B cell (primary cell): ENCODE results near the gene RAP1A. TPM values are rescaled to one million over a fixed set of nuclear protein-coding genes. Genes with fewer than 3 reads are reported as not detected.

ENCODE experiments used
- ATAC-seq: fragments of 200-7000 bp; cut with Tn5 transposase; one replicate; pipeline ENCODE4 v1.10.0; 2021; ENCODE audit warnings: low read depth, mild to moderate bottlenecking, moderate number of reproducible peaks, moderate library complexity
- CTCF ChIA-PET: fragments of 350-600 bp; sonication (Branson Sonifier 250); formaldehyde crosslinking; loops from one replicate; lab custom pipeline; 2021; ENCODE audit warnings: antibody characterized with exemption, inconsistent platforms; lab: Charles Lee
- POLR2A ChIA-PET: fragments of 350-600 bp; sonication (Branson Sonifier 250); formaldehyde crosslinking; loops from one replicate; lab custom pipeline; 2021; ENCODE audit warnings: antibody characterized with exemption; lab: Charles Lee
- DNase-seq: peaks from one replicate; pipeline ENCODE4 v3.0.0; 2013
- H2AFZ ChIP-seq: 2 replicates; pipeline ENCODE4 v1.6.1; 2012; ENCODE audit warnings: mild to moderate bottlenecking, low read depth, low read length; ENCODE audit not compliant: insufficient read depth, poor library complexity, severe bottlenecking
- H3K27ac ChIP-seq, 2 donors: 1 replicate in 1 of 2; 2 replicates in 1 of 2; pipeline ENCODE4 v1.5.1; 2012 to 2013; ENCODE audit warnings: low read length in 2 of 2, mild to moderate bottlenecking in 2 of 2, moderate library complexity in 1 of 2
- H3K27me3 ChIP-seq, 4 experiments: fragments of 200-600 bp in 1 of 4; sonication (generic) in 1 of 4; replicated peaks in 1 of 4; 1 replicate in 2 of 4; 2 replicates in 2 of 4; pipeline versions ENCODE4 v1.6.1 to v1.7.0; 2013 to 2016; ENCODE audit warnings: low read length in 3 of 4, mild to moderate bottlenecking in 2 of 4, mixed read lengths in 1 of 4, moderate library complexity in 1 of 4; ENCODE audit not compliant: insufficient read depth in 4 of 4, control insufficient read depth in 3 of 4; ENCODE audit errors: control extremely low read depth in 1 of 4
- H3K36me3 ChIP-seq, 2 experiments: replicated peaks in 1 of 2; 1 replicate in 1 of 2; 2 replicates in 1 of 2; pipeline versions ENCODE4 v1.6.1 to v1.7.1; 2013; ENCODE audit warnings: low read length in 1 of 2; ENCODE audit not compliant: insufficient read depth in 2 of 2, control insufficient read depth in 1 of 2; ENCODE audit errors: control extremely low read depth in 1 of 2, extremely low read depth in 1 of 2
- H3K4me1 ChIP-seq, 2 donors: fragments of 200-600 bp in 1 of 2; sonication (generic) in 1 of 2; 1 replicate in 1 of 2; 2 replicates in 1 of 2; pipeline versions ENCODE4 v1.5.1 to v1.6.1; 2013 to 2017; ENCODE audit warnings: low read length in 2 of 2; ENCODE audit not compliant: control insufficient read depth in 2 of 2, insufficient read depth in 2 of 2
- H3K4me2 ChIP-seq: replicated peaks from 2 replicates; pipeline ENCODE3; 2012; ENCODE audit warnings: mild to moderate bottlenecking, low read depth, low read length; ENCODE audit not compliant: poor library complexity, severe bottlenecking
- H3K4me3 ChIP-seq, 5 experiments: fragments of 200-600 bp in 1 of 5; sonication (generic) in 1 of 5; 1 replicate in 3 of 5; 2 replicates in 2 of 5; pipeline versions ENCODE4 v1.5.1 to v1.7.0; 2011 to 2016; ENCODE audit warnings: low read length in 4 of 5, mild to moderate bottlenecking in 4 of 5, low read depth in 2 of 5, control low read depth in 1 of 5, moderate library complexity in 1 of 5; ENCODE audit not compliant: insufficient read depth in 1 of 5; ENCODE audit errors: control extremely low read depth in 1 of 5, extremely low read depth in 1 of 5
- H3K79me2 ChIP-seq: fragments of 200-600 bp; sonication (generic); one replicate; pipeline ENCODE4 v1.6.0; 2016; ENCODE audit warnings: low read length; ENCODE audit not compliant: control insufficient read depth, insufficient read depth
- H3K9ac ChIP-seq: fragments of 200-600 bp; sonication (generic); 2 replicates; pipeline ENCODE4 v1.6.1; 2017; ENCODE audit warnings: mild to moderate bottlenecking, low read length, moderate library complexity
- H3K9me3 ChIP-seq, 3 donors: one replicate each; pipeline versions ENCODE4 v1.6.1 to v1.7.1; 2013; ENCODE audit warnings: low read length in 2 of 3; ENCODE audit not compliant: control insufficient read depth in 2 of 3, insufficient read depth in 1 of 3; ENCODE audit errors: control extremely low read depth in 1 of 3
- H4K20me1 ChIP-seq: 2 replicates; pipeline ENCODE4 v1.6.0; 2012; ENCODE audit warnings: mild to moderate bottlenecking, low read length; ENCODE audit not compliant: insufficient read depth, control insufficient read depth, poor library complexity, severe bottlenecking
- H3K27ac Mint-ChIP-seq: one replicate; pipeline ENCODE4 v1.8.0; 2021; ENCODE audit warnings: mixed read lengths
- H3K27me3 Mint-ChIP-seq: one replicate; pipeline ENCODE4 v1.8.0; 2021; ENCODE audit warnings: mixed read lengths
- H3K4me1 Mint-ChIP-seq: one replicate; pipeline ENCODE4 v1.8.0; 2021; ENCODE audit warnings: mixed read lengths
- H3K4me3 Mint-ChIP-seq: one replicate; pipeline ENCODE4 v1.8.0; 2021; ENCODE audit warnings: mixed read lengths
- H3K9me3 Mint-ChIP-seq: one replicate; pipeline ENCODE4 v1.8.0; 2022; ENCODE audit warnings: mixed read lengths; ENCODE audit not compliant: insufficient read depth
- EZH2 ChIP-seq: IDR thresholded peaks from 2 replicates; pipeline ENCODE4 v1.6.1; 2012; ENCODE audit warnings: borderline replicate concordance, low read depth, mild to moderate bottlenecking, moderate library complexity, low read length; ENCODE audit not compliant: insufficient read depth, poor library complexity, severe bottlenecking
- WGBS: methylation state at CpG from one replicate; pipeline ENCODE4 v1.1.5; 2013; ENCODE audit warnings: missing lambda C conversion rate; ENCODE audit not compliant: insufficient coverage; 5-methylcytosine and 5-hydroxymethylcytosine counted together
- intact Hi-C: fragments of 100-400 bp; cut with micrococcal nuclease; formaldehyde crosslinking; loops from one replicate; pipeline ENCODE4 v1.10.0; 2022
- polyA plus RNA-seq: library from polyadenylated mRNA; depleted of rRNA; stranded (reverse); fragments of >200 nt; gene quantifications from 2 replicates; pipeline ENCODE4 v1.2.3, GENCODE V29; 2012
- total RNA-seq, 2 donors: library from RNA; stranded (reverse); fragments of 120-200 nt in 1 of 2; gene quantifications; 1 replicate in 1 of 2; 2 replicates in 1 of 2; pipeline versions ENCODE4 v1.2.3 to v1.2.4, GENCODE V29; 2013 to 2022
- TF ChIP-seq, protein P1 (sequence below): fragments of 200-600 bp; IDR thresholded peaks from one replicate; pipeline ENCODE4 v1.8.0; 2022; ENCODE audit warnings: antibody characterized with exemption, mild to moderate bottlenecking

RAP1A gene
- total and polyA plus RNA-seq, 2 donors (not counting 1 experiment from before 2014, with no cell fraction given): 32.6 to 75.3 TPM

DNA sequence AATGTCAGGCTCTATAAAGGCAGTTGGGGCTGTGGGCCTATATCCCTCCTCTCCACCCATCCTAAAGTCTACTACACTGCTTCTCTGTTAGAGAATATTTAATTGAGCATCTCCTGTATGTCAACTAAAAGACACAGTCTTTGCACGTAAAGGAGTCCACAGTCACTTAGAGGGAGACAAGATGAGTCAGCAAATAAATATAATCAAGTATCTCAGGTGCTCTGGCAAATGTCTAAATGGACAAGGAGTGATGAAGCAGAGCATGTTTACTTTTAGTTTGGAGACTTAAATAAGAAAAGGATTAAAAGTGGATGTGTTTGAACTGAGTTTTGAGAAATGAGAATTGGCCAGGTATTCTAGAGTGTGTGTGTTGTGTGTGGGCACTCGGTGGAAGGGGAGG, 41.8 kb upstream of the RAP1A start:
- peaks cover 7% of the 10 kb centered on the region for H3K4me1 Mint-ChIP-seq
- Histone ChIP-seq H3K79me2 (no peaks in the 10 kb centered on the region), H3K27ac (no peak overlapping the region), H3K9me3 (no peaks in the 10 kb centered on the region), H3K4me1 (peaks cover 2 to 6% of the 10 kb centered on the region in 2 donors), H3K9ac (no peak overlapping the region), H4K20me1 (no peaks in the 10 kb centered on the region), H3K4me3 (no peak overlapping the region), H3K27me3 (no peaks in the 10 kb centered on the region), H3K4me2 (no peak overlapping the region), H2AFZ (no peak overlapping the region), H3K36me3 (no peaks in the 10 kb centered on the region)
- WGBS: 100% methylated on average over 1 of the region's 2 CpGs
- ChIA-PET CTCF (interaction anchor here (0.7 to 1.0 kb wide), 2 partner anchors 19 to 67 kb away, joined by 4 read pairs; no protein-coding TSS in a partner anchor), POLR2A (no interaction called here)
- no peak for ATAC-seq
- DNase-seq: no peak
- intact Hi-C loops: loop anchor here (10.0 kb wide), 1 partner anchor 47 kb away; no protein-coding TSS in a partner anchor
- no peaks in the 10 kb centered on the region for H3K27me3 Mint-ChIP-seq
- H3K9me3 Mint-ChIP-seq: no peaks in the 10 kb centered on the region
- TF ChIP-seq EZH2: no peak
- TF ChIP-seq, protein P1, sequence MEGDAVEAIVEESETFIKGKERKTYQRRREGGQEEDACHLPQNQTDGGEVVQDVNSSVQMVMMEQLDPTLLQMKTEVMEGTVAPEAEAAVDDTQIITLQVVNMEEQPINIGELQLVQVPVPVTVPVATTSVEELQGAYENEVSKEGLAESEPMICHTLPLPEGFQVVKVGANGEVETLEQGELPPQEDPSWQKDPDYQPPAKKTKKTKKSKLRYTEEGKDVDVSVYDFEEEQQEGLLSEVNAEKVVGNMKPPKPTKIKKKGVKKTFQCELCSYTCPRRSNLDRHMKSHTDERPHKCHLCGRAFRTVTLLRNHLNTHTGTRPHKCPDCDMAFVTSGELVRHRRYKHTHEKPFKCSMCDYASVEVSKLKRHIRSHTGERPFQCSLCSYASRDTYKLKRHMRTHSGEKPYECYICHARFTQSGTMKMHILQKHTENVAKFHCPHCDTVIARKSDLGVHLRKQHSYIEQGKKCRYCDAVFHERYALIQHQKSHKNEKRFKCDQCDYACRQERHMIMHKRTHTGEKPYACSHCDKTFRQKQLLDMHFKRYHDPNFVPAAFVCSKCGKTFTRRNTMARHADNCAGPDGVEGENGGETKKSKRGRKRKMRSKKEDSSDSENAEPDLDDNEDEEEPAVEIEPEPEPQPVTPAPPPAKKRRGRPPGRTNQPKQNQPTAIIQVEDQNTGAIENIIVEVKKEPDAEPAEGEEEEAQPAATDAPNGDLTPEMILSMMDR: no peak
- no peak overlapping the region for H3K4me3 Mint-ChIP-seq
- no peak overlapping the region for H3K27ac Mint-ChIP-seq

DNA sequence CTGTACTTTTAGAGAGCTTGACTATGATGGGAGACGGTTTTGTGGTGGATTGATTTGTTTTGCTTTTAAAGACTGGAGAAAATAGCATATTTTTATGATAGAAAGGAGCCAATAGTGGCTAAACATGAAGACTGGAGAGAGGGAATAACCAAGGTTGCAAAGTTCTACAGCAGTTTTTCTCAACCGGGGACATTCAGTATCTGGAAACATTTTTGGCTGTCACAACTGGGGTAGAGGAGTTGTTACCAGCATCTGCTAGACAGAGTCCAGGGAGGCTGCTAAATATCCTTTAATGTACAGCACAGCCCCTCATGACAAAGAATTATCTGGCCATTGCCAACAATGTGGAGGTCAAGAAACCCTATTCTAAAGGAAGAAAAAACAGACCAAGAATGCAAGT, 38.4 kb upstream of the RAP1A start:
- DNase-seq (no peak), ATAC-seq (no peak)
- no peak overlapping the region for H3K4me3 ChIP-seq
- H3K36me3 ChIP-seq: no peaks in the 10 kb centered on the region
- no peaks in the 10 kb centered on the region for H4K20me1 ChIP-seq
- Mint-ChIP-seq H3K9me3 (no peaks in the 10 kb centered on the region), H3K4me3 (no peak overlapping the region), H3K4me1 (peaks cover 9% of the 10 kb centered on the region), H3K27me3 (no peaks in the 10 kb centered on the region), H3K27ac (no peak overlapping the region)
- ChIA-PET POLR2A (no interaction called here), CTCF (interaction anchor here (2.1 kb wide), 1 partner anchor 10 kb away, joined by 6 read pairs; no protein-coding TSS in a partner anchor)
- 96% methylated on average over 2 of the region's 2 CpGs for WGBS
- no peaks in the 10 kb centered on the region for H3K9me3 ChIP-seq
- no peaks in the 10 kb centered on the region for H3K27me3 ChIP-seq
- peaks cover 4 to 9% of the 10 kb centered on the region in 2 donors for H3K4me1 ChIP-seq
- H3K27ac ChIP-seq: no peak overlapping the region
- H3K4me2 ChIP-seq: no peak overlapping the region
- intact Hi-C loops: no loop called here
- TF ChIP-seq, protein P1: no peak
- no peak overlapping the region for H2AFZ ChIP-seq
- H3K9ac ChIP-seq: no peak overlapping the region
- H3K79me2 ChIP-seq: no peaks in the 10 kb centered on the region
